HG03342 (cell line): ENCODE results near the gene IL24.
"Not testable (repeated sequence)": the region's sequence is repeated elsewhere in the genome, so short reads cannot be mapped to it uniquely, and the experiment has no call there.

Source experiments
- ATAC-seq: cut with Tn5 transposase; IDR thresholded peaks from one replicate; pipeline ENCODE4 v1.9.1; 2021; ENCODE audit warnings: mild to moderate bottlenecking, moderate library complexity; ENCODE audit not compliant: unreplicated experiment

The IL24 gene

DNA sequence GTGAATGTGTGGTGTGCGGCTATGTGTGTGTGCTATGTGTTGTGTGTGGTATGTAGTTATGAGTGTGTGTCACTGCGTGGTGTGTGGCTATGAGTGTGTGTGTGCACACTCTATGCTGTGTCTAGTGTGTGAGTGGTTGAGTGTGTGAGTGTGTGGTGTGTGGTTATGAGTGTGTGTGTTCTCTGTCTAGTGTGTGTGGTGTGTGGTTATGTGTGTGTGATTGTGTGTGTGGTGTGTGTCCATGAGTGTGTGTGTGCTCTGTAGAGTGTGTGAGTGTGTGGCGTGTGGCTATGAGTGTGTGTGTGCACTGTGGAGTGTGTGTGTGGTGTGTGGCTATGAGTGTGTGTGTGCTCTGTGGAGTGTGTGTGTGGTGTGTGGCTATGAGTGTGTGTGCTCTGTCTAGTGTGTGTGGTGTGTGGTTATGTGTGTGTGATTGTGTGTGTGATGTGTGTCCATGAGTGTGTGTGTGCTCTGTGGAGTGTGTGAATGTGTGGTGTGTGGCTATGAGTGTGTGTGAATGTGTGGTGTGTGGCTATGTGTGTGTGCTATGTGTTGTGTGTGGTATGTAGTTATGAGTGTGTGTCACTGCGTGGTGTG lies 26.8 kb downstream of the IL24 start:
- ATAC-seq = not testable (repeated sequence)

GRCh38 chr1:206924592-206925105 lies 27.4 kb downstream of the IL24 start:
- ATAC-seq = peak; percentile 22

DNA sequence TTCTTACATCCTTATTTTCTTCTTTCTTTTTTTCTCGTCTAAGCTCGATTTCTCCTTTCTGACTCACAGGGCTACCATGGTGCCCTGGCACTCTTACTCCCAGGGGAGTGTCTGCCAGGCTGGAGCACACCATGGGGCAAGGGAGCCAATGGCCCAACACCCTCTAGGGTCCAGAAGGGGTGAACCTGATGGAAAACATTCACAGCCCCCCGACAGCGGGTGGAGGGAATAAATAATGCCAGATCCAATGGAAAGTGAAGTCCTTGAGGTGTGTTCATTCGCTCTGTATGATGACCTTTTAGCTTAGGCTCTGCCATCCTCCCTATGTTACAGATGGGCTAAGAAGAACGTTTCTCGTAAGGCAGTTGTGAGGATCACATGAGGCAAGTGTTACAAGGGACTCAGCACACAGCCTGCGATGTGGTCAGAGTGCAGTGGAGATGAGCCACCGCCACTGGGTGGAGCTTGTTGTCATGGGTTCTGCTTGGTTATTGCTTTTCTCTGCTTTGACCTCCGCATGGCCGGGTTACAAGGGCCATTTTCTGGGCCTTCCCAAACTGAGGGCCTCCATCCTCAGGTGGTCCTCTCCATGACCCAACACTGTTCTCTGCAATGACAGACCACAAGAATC lies 28.0 kb downstream of the IL24 start:
- ATAC-seq = peak; percentile 72

DNA sequence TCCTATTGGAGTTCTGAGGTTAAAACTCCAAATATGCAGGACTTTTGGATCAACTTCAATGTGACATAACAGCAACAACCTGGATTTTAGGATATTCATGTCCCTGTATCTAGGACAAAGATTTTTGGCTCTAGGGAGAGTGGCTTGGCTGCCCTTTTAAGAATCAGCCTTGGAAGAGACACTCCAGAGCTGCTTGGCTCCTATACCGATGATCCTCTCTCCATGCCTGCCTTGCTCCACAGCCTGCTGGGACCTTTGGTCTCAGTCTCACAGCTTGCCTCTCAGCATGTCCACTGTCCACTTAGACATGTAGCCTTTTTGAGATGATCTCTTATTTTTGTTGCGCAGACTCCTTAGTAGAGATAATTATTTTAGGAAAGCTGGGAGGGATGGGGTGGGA lies 29.0 kb downstream of the IL24 start:
- ATAC-seq = no peak

GRCh38 chr1:206929524-206929923 lies 32.3 kb downstream of the IL24 start:
- ATAC-seq = no peak

DNA sequence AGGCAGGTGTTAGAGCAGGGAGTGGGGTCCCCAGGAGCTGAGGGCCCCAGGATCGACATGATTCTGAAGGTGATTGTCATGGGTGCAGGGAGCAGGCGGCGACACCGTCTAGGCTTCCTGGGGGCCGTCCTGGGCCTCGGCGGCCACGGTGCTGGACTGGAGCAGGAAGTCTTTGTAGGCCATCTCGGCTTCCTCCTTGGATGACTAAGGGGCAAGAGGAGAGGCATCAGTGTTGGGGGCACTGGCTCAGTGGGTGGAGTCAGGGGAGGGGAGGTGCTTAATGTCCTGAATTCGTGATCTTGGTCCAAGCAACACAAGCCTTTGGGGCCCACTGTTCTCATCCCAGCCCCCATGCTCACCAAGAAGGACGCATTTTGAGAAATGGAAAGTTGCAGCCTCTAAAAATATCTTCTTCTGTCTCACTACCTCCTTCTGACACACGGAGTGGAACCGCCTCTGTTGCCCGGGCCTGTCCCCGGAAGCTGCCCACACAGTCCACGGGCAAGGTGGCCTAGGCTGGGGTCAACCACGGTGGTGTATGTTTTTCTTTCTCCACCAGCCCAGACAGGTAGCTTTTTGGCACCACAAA lies 33.1 kb downstream of the IL24 start:
- ATAC-seq = peak; percentile 54

DNA sequence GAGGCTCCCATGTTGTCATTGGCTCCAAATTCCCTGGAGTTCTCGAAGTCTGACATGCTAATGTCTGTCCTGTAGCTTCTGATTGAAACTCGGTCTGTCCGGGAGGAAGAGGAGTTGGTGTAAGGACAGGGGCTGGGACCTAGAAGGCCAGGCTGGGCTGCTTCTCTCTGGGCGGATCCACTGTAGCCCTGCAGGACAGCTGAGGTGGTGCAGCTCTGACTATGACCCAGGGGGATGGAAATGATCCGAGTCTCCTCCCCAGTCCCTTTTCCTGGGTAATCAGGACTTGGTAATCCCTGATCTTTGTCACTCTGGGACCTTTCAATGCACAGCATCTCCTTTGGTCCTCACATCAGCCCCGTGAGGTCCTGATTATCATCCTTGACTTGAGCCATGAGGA lies 34.5 kb downstream of the IL24 start:
- no peak for ATAC-seq

GRCh38 chr1:206932177-206932576 lies 34.9 kb downstream of the IL24 start:
- ATAC-seq = no peak

- ATAC-seq = no peak
These were observed 36.2 kb downstream of the IL24 start for GRCh38 chr1:206933333-206933945.

DNA sequence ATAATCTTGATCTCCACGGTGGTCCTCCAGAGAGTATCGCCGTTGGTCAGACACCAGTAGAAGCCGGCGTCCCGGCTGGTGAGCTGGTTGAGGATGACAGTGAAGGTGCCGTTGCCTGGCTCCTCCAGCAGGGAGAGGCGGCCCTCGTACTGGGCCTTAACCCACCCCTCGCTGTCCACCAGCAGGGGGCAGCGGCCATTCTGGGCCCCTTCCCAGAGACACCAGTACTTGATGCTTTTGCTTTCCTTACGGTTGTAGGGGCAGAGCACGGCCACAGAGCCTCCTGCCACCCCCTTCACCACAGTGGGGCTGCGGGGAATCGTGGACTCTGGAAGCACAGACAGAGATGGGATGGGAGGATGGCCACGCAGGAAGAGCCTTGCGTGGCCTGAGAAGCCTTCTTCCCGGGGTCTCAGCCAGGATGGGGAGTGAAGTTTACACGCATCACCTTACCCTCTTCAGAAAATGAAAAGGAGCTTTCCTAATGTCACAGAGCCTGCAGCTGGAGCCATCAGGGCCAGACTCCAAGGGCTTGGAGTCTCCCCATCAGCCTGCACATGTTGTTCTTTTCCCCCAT lies 38.3 kb downstream of the IL24 start:
- ATAC-seq = no peak

DNA sequence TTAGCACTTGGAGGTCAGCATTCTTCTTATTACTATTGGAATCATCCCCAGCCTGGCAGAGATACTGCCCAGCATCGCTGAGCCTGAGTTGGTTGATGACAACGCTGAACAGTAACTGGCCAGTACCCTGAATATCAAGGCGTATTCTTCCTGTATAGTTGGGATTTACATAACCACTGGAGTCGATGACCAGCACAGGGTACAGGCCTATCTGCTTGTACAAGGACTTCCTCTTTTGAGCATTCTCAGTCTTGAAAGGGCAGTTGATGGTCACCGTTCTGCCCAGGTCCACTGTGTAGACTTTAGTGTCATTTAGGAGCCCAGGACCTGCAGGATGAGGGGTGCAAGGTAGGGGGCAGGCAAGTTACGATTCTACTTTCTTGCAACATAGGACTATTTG lies 40.2 kb downstream of the IL24 start:
- ATAC-seq = no peak

GRCh38 chr1:206939131-206939530 lies 41.9 kb downstream of the IL24 start:
- no peak for ATAC-seq

- ATAC-seq = no peak
These were observed 42.8 kb downstream of the IL24 start for GRCh38 chr1:206939841-206940587.

GRCh38 chr1:206940588-206940936 lies 43.3 kb downstream of the IL24 start:
- no peak for ATAC-seq

- no peak for ATAC-seq
These were observed 44.6 kb downstream of the IL24 start for GRCh38 chr1:206941766-206942418.

DNA sequence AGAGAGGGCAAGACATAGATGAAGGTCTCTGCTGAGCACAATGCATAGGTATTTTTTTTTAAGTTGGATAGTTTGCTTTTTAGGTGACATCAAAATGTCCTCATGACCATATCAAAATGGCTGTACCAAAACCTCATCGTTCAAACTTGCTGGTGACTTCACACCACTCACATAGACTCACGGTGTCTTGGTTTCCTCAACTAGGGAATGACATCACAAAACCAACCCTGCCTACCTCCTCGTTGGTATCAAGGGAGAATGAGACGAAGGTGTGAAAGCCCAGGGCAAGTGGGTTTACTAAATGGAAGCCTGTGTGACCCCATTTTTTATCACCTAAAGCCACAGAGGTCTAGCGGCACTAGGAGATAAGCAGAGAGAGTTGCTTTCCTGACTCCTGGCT lies 47.5 kb downstream of the IL24 start:
- no peak for ATAC-seq

- no peak for ATAC-seq
These were observed 48.5 kb downstream of the IL24 start for GRCh38 chr1:206945779-206946178.

DNA sequence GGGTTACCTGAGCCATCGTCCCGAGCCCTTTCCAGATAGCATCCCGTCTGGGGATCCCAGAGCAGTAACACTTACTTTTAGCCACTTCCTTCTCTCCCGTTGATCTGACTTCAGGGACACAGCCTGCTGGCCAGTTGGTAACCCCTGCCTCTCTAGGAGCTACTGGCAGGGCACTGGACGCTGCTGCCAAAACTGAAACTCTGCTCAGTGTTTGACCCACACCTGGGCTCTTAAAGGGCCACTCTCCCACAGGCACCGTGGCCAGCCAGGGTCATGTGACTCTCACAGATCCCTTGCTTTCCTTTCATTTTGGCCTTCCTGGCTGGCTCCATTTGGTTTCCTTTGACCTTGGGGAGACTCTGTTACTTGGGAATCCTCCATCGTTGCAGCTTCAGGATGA lies 49.0 kb downstream of the IL24 start, which contains the start of gene PIGR:
Gene PIGR, minus strand, starts transcription at position 206 of the 400 bp plus-strand sequence. CDS start 5,935 bp downstream, outside the sequence.
- no peak for ATAC-seq

DNA sequence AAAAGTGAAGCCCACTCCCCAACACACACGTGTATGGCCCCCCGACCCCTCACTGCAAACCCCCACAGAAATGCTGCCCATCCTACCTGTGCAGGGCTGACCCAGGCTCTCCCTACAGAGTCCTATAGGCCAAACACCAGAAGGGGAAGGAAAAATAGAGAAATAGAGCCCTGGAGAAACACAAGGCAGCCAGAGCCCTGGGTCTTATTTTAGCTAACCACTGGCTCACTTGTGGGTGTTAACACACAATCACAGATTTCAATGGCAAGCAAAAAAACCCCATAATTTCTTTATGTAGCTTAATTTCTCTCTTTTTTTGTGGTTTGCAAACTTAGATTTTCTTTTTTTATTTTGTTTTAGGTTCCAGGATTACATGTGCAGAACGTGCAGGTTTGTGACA lies 50.0 kb downstream of the IL24 start:
- no peak for ATAC-seq

DNA sequence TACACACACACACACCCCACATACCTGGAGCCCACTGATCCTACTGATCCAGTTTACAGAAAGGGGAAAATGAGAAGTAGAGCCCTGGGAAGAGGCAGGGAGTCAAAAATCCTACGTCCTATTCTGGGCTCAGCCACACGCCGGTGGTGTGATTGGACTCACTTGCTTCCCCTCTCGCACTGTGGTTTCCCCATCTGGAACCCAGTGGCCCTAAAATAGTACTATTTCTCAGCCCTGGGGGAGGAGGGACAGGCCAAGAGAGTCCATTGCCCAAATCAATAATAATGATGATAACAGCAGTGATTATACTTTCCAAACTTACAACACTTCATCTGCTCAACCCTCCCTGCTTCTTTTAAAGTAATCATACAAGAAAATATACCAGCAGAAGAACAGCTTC lies 52.0 kb downstream of the IL24 start:
- no peak for ATAC-seq
